Endometrium (tissue), 2 donors: Measurements from ENCODE around the gene RAB11FIP3.

Source experiments
- FAIRE-seq: peaks from 2 replicates; lab custom pipeline; 2012; peaks lifted over from hg19 to GRCh38; lab: Jason Lieb, UNC
- donor health status: control.
- donor health status: control.

The RAB11FIP3 gene

GRCh38 chr16:533391-534123 is 108.1 kb downstream of the RAB11FIP3 start:
- FAIRE-seq: no peak

GRCh38 chr16:534135-534534 is 108.7 kb downstream of the RAB11FIP3 start:
- no peak for FAIRE-seq

- FAIRE-seq: no peak
Measured at GRCh38 chr16:534856-535445, 109.5 kb downstream of the RAB11FIP3 start.

GRCh38 chr16:535446-536405 is 110.3 kb downstream of the RAB11FIP3 start:
- FAIRE-seq: no peak

GRCh38 chr16:536746-537145 is 111.3 kb downstream of the RAB11FIP3 start:
- no peak for FAIRE-seq

GRCh38 chr16:537415-538335 is 112.2 kb downstream of the RAB11FIP3 start:
- FAIRE-seq: no peak

- no peak for FAIRE-seq
Measured at GRCh38 chr16:539901-540530, 114.6 kb downstream of the RAB11FIP3 start.

GRCh38 chr16:540645-541340 is 115.3 kb downstream of the RAB11FIP3 start:
- FAIRE-seq: no peak

GRCh38 chr16:543301-544164 is 118.1 kb downstream of the RAB11FIP3 start:
- no peak for FAIRE-seq

GRCh38 chr16:544517-544916 is 119.1 kb downstream of the RAB11FIP3 start:
- FAIRE-seq: no peak

GRCh38 chr16:546909-547770 is 121.7 kb downstream of the RAB11FIP3 start:
- FAIRE-seq: no peak

GRCh38 chr16:548586-548985 is 123.1 kb downstream of the RAB11FIP3 start:
- no peak for FAIRE-seq

- no peak for FAIRE-seq
Measured at GRCh38 chr16:549544-550263, 124.3 kb downstream of the RAB11FIP3 start.

- FAIRE-seq: no peak
Measured at GRCh38 chr16:551210-551609, 125.8 kb downstream of the RAB11FIP3 start.

GRCh38 chr16:552171-552570 is 126.7 kb downstream of the RAB11FIP3 start:
- no peak for FAIRE-seq

GRCh38 chr16:553601-554296 is 128.3 kb downstream of the RAB11FIP3 start:
- no peak for FAIRE-seq

GRCh38 chr16:554297-554621 is 128.8 kb downstream of the RAB11FIP3 start:
- FAIRE-seq: no peak
